Lower leg skin (tissue), 4 donors: ENCODE results near the gene DLGAP3. TPM values are rescaled to one million over a fixed set of nuclear protein-coding genes. Genes with fewer than 3 reads are reported as not detected.

Experiments
- DNase-seq, 2 donors: peaks; one replicate each; pipeline ENCODE4 v3.0.0-alpha.2; 2019; ENCODE audit warnings: low spot score in 2 of 2
- H3K4me3 ChIP-seq: fragments of 200-600 bp; sonication (generic); 2 replicates; pipeline ENCODE4 v1.5.1; 2017; ENCODE audit warnings: mild to moderate bottlenecking, low read depth; ENCODE audit not compliant: poor library complexity, severe bottlenecking
- CTCF ChIP-seq, 3 donors: fragments of 450-650 bp; IDR thresholded peaks; one replicate each; pipeline ENCODE4 v1.5.1; 2016; ENCODE audit warnings: antibody characterized with exemption in 3 of 3, mild to moderate bottlenecking in 3 of 3, moderate library complexity in 2 of 3
- POLR2A ChIP-seq, 2 donors: fragments of 450-650 bp; IDR thresholded peaks; one replicate each; pipeline ENCODE4 v1.6.1; 2016 to 2017; ENCODE audit warnings: antibody characterized with exemption in 2 of 2, mild to moderate bottlenecking in 1 of 2, moderate library complexity in 1 of 2
- WGBS, 2 donors: methylation state at CpG; one replicate each; pipeline ENCODE4 v1.1.5; 2018; 5-methylcytosine and 5-hydroxymethylcytosine counted together
- intact Hi-C: fragments of 100-400 bp; cut with DNase I; formaldehyde crosslinking; loops from one replicate; pipeline ENCODE4 v1.15.0; 2023; ENCODE audit warnings: low total_unique reads
- total RNA-seq, 4 donors: library from RNA; depleted of rRNA; stranded (reverse); fragments of >200 nt; gene quantifications; one replicate each; pipeline ENCODE4 v1.1.0, GENCODE V29; 2016

Gene DLGAP3
- total RNA-seq, 4 donors from 2014 or later: 0.07 to 0.19 TPM; not detected in 2

GRCh38 chr1:34910425-34910824 lies 19.0 kb downstream of the DLGAP3 start:
- intact Hi-C loops: no loop called here
- WGBS, 2 donors: 69 to 74% methylated on average over 4 of the region's 4 CpGs
- peak in 1 of 2 donors; percentile 45 for DNase-seq
- TF ChIP-seq POLR2A (IDR thresholded peaks at IDR 0.05) (no peak), CTCF (IDR thresholded peaks at IDR 0.05) (no peak)
- no peak overlapping the region for H3K4me3 ChIP-seq

GRCh38 chr1:34908369-34908768 lies 21.1 kb downstream of the DLGAP3 start:
- DNase-seq: no peak
- TF ChIP-seq POLR2A (IDR thresholded peaks at IDR 0.05) (no peak), CTCF (IDR thresholded peaks at IDR 0.05) (no peak)
- WGBS, 2 donors: 64 to 77% methylated on average over 3 of the region's 3 CpGs
- H3K4me3 ChIP-seq: no peak overlapping the region
- intact Hi-C loops: no loop called here

- DNase-seq: no peak
- TF ChIP-seq POLR2A (IDR thresholded peaks at IDR 0.05): no peak
- TF ChIP-seq CTCF (IDR thresholded peaks at IDR 0.05): no peak
- H3K4me3 ChIP-seq: no peak overlapping the region
- WGBS, 2 donors: 63 to 64% methylated on average over 5 of the region's 5 CpGs
- intact Hi-C loops: no loop called here
Measured at GRCh38 chr1:34907487-34908090, 21.9 kb downstream of the DLGAP3 start.

GRCh38 chr1:34906756-34907155 lies 22.7 kb downstream of the DLGAP3 start:
- H3K4me3 ChIP-seq: no peak overlapping the region
- DNase-seq: peak in 1 of 2 donors; percentile 49
- TF ChIP-seq CTCF (IDR thresholded peaks at IDR 0.05): no peak
- TF ChIP-seq POLR2A (IDR thresholded peaks at IDR 0.05): no peak
- WGBS, 2 donors: 68 to 79% methylated on average over 4 of the region's 4 CpGs
- intact Hi-C loops: no loop called here

GRCh38 chr1:34906222-34906621 lies 23.2 kb downstream of the DLGAP3 start:
- peak in 1 of 2 donors; percentile 13 for DNase-seq
- TF ChIP-seq POLR2A (IDR thresholded peaks at IDR 0.05) (no peak), CTCF (IDR thresholded peaks at IDR 0.05) (no peak)
- WGBS, 2 donors: 68 to 79% methylated on average over 1 of the region's 1 CpG
- no peak overlapping the region for H3K4me3 ChIP-seq
- intact Hi-C loops: no loop called here

GRCh38 chr1:34905098-34905459 lies 24.4 kb downstream of the DLGAP3 start:
- no peak for DNase-seq
- 72 to 79% methylated on average over 5 to 11 of the region's 12 CpGs for WGBS, 2 donors
- H3K4me3 ChIP-seq: no peak overlapping the region
- TF ChIP-seq POLR2A (IDR thresholded peaks at IDR 0.05) (no peak), CTCF (IDR thresholded peaks at IDR 0.05) (no peak)
- intact Hi-C loops: no loop called here
